ENCODE data around the gene RBMS3.

Gene RBMS3

GRCh38 chr3:29481249-29481648 is 200.4 kb downstream of the RBMS3 start:
- ChIA-PET POLR2A (no interaction called here), CTCF (no interaction called here)
- DNase-seq (ENCODE audit: extremely low spot score) = no peak
- TF ChIP-seq FOXM1 (IDR thresholded peaks at IDR 0.05; ENCODE audit: borderline replicate concordance) = no peak
- TF ChIP-seq SP1 (IDR thresholded peaks at IDR 0.05) = no peak
- TF ChIP-seq ARNT (IDR thresholded peaks at IDR 0.05) = no peak
- TF ChIP-seq LEF1 (IDR thresholded peaks at IDR 0.05; ENCODE audit: borderline replicate concordance) = no peak

- no peak for DNase-seq (ENCODE audit: extremely low spot score)
- POLR2A ChIA-PET = no interaction called here
- no peak for TF ChIP-seq ZNF384 (IDR thresholded peaks at IDR 0.05)
- CTCF ChIA-PET = no interaction called here
Observed at GRCh38 chr3:29481969-29482767, 201.3 kb downstream of the RBMS3 start.

- ChIA-PET POLR2A (no interaction called here), CTCF (no interaction called here)
- TF ChIP-seq FOXA1 (IDR thresholded peaks at IDR 0.05) (no peak), FOXK2 (IDR thresholded peaks at IDR 0.05) (no peak), L3MBTL2 (conservative IDR thresholded peaks at IDR 0.05) (no peak), BHLHE40 (IDR thresholded peaks at IDR 0.05; ENCODE audit: borderline replicate concordance) (no peak), ELF4 (IDR thresholded peaks at IDR 0.05) (no peak), FOXM1 (IDR thresholded peaks at IDR 0.05; ENCODE audit: borderline replicate concordance) (no peak), LEF1 (IDR thresholded peaks at IDR 0.05; ENCODE audit: borderline replicate concordance) (no peak), NFRKB (IDR thresholded peaks at IDR 0.05) (no peak), ZNF384 (IDR thresholded peaks at IDR 0.05) (no peak)
- no peak for DNase-seq (ENCODE audit: extremely low spot score)
Observed at GRCh38 chr3:29484633-29485032, 203.8 kb downstream of the RBMS3 start.

- TF ChIP-seq ARNT (IDR thresholded peaks at IDR 0.05) = no peak
- no peak for TF ChIP-seq ELF4 (IDR thresholded peaks at IDR 0.05)
- no peak for TF ChIP-seq TARDBP (IDR thresholded peaks at IDR 0.05)
- no peak for TF ChIP-seq L3MBTL2 (conservative IDR thresholded peaks at IDR 0.05)
- no peak for TF ChIP-seq LEF1 (IDR thresholded peaks at IDR 0.05; ENCODE audit: borderline replicate concordance)
- TF ChIP-seq SUZ12 (IDR thresholded peaks at IDR 0.05) = no peak
- TF ChIP-seq FOXK2 (IDR thresholded peaks at IDR 0.05) = no peak
- TF ChIP-seq SP1 (IDR thresholded peaks at IDR 0.05) = no peak
- TF ChIP-seq PKNOX1 (IDR thresholded peaks at IDR 0.05) = no peak
- TF ChIP-seq CTBP1 (IDR thresholded peaks at IDR 0.05; ENCODE audit: borderline replicate concordance) = no peak
- TF ChIP-seq ZNF384 (IDR thresholded peaks at IDR 0.05) = no peak
- POLR2A ChIA-PET = no interaction called here
- DNase-seq (ENCODE audit: extremely low spot score) = no peak
- CTCF ChIA-PET = no interaction called here
Observed at GRCh38 chr3:29486096-29486495, 205.2 kb downstream of the RBMS3 start.

- ChIA-PET POLR2A (no interaction called here), CTCF (interaction anchor here (0.7 kb wide), 1 partner anchor 819 kb away, joined by 3 read pairs; no protein-coding TSS in a partner anchor)
- no peak for DNase-seq (ENCODE audit: extremely low spot score)
- no peak for TF ChIP-seq SUZ12 (IDR thresholded peaks at IDR 0.05)
- TF ChIP-seq ARNT (IDR thresholded peaks at IDR 0.05) = no peak
- no peak for TF ChIP-seq TARDBP (IDR thresholded peaks at IDR 0.05)
- no peak for TF ChIP-seq CTBP1 (IDR thresholded peaks at IDR 0.05; ENCODE audit: borderline replicate concordance)
- no peak for TF ChIP-seq FOXM1 (IDR thresholded peaks at IDR 0.05; ENCODE audit: borderline replicate concordance)
- no peak for TF ChIP-seq BHLHE40 (IDR thresholded peaks at IDR 0.05; ENCODE audit: borderline replicate concordance)
- no peak for TF ChIP-seq PKNOX1 (IDR thresholded peaks at IDR 0.05)
- no peak for TF ChIP-seq LEF1 (IDR thresholded peaks at IDR 0.05; ENCODE audit: borderline replicate concordance)
Observed at GRCh38 chr3:29486917-29487316, 206.0 kb downstream of the RBMS3 start.

GRCh38 chr3:29488922-29489321 is 208.1 kb downstream of the RBMS3 start:
- TF ChIP-seq ZNF384 (IDR thresholded peaks at IDR 0.05) (no peak), CTBP1 (IDR thresholded peaks at IDR 0.05; ENCODE audit: borderline replicate concordance) (no peak), HDGF (IDR thresholded peaks at IDR 0.05; ENCODE audit: borderline replicate concordance) (no peak), FOXA1 (IDR thresholded peaks at IDR 0.05) (no peak)
- CTCF ChIA-PET = no interaction called here
- POLR2A ChIA-PET = no interaction called here
- DNase-seq (ENCODE audit: extremely low spot score) = no peak

GRCh38 chr3:29493109-29493508 is 212.2 kb downstream of the RBMS3 start:
- POLR2A ChIA-PET = no interaction called here
- DNase-seq (ENCODE audit: extremely low spot score) = no peak
- CTCF ChIA-PET = no interaction called here
- no peak for TF ChIP-seq CTBP1 (IDR thresholded peaks at IDR 0.05; ENCODE audit: borderline replicate concordance)
- no peak for TF ChIP-seq FOXM1 (IDR thresholded peaks at IDR 0.05; ENCODE audit: borderline replicate concordance)
- no peak for TF ChIP-seq PKNOX1 (IDR thresholded peaks at IDR 0.05)
- no peak for TF ChIP-seq SUZ12 (IDR thresholded peaks at IDR 0.05)
- no peak for TF ChIP-seq NFRKB (IDR thresholded peaks at IDR 0.05)
- TF ChIP-seq FOXA1 (IDR thresholded peaks at IDR 0.05) = no peak
- no peak for TF ChIP-seq L3MBTL2 (conservative IDR thresholded peaks at IDR 0.05)
- no peak for TF ChIP-seq ELF4 (IDR thresholded peaks at IDR 0.05)
- TF ChIP-seq SP1 (IDR thresholded peaks at IDR 0.05) = no peak
- TF ChIP-seq TARDBP (IDR thresholded peaks at IDR 0.05) = no peak
- no peak for TF ChIP-seq ZNF384 (IDR thresholded peaks at IDR 0.05)
- no peak for TF ChIP-seq BHLHE40 (IDR thresholded peaks at IDR 0.05; ENCODE audit: borderline replicate concordance)
- TF ChIP-seq HDGF (IDR thresholded peaks at IDR 0.05; ENCODE audit: borderline replicate concordance) = no peak
- TF ChIP-seq LEF1 (IDR thresholded peaks at IDR 0.05; ENCODE audit: borderline replicate concordance) = no peak

Measured in HEK293T (cell line).